Measurements from ENCODE around the gene SPATA18.

- TF ChIP-seq ZNF274 (IDR thresholded peaks at IDR 0.05; ENCODE audit: low read depth, low read length) (no peak), SUZ12 (IDR thresholded peaks at IDR 0.05; ENCODE audit: extremely low read depth, insufficient read depth, insufficient read length) (no peak), YY1 (IDR thresholded peaks at IDR 0.05; ENCODE audit: insufficient read depth, insufficient read length) (no peak)
Measured at GRCh38 chr4:52105276-52105675, 54.2 kb downstream of the SPATA18 start.
